Liver (tissue), 9 donors: Measurements from ENCODE around the gene MXD4. TPM values are rescaled to one million over a fixed set of nuclear protein-coding genes. Genes with fewer than 3 reads are reported as not detected.

Source experiments
- DNase-seq: peaks from one replicate; pipeline ENCODE4 v3.0.0-alpha.2; 2017; ENCODE audit warnings: low spot score
- H3K27ac ChIP-seq, 2 donors: one replicate each; pipeline ENCODE4 v1.7.0; 2013; ENCODE audit warnings: inconsistent platforms in 2 of 2, low read length in 2 of 2, control low read depth in 1 of 2, low read depth in 1 of 2, mild to moderate bottlenecking in 1 of 2
- H3K27me3 ChIP-seq, 4 donors: one replicate each; pipeline versions ENCODE4 v1.6.1 to v1.7.0; 2013; ENCODE audit warnings: low read length in 3 of 4, inconsistent platforms in 1 of 4, mild to moderate bottlenecking in 1 of 4, moderate library complexity in 1 of 4; ENCODE audit not compliant: control insufficient read depth in 4 of 4, insufficient read depth in 4 of 4
- H3K36me3 ChIP-seq, 4 donors: one replicate each; pipeline versions ENCODE4 v1.6.1 to v1.7.0; 2013; ENCODE audit warnings: low read length in 3 of 4, mild to moderate bottlenecking in 3 of 4, low read depth in 1 of 4, moderate library complexity in 1 of 4; ENCODE audit not compliant: control insufficient read depth in 4 of 4, insufficient read depth in 3 of 4
- H3K4me1 ChIP-seq, 4 donors: one replicate each; pipeline versions ENCODE4 v1.6.1 to v1.7.0; 2013; ENCODE audit warnings: low read length in 3 of 4, mild to moderate bottlenecking in 3 of 4, moderate library complexity in 1 of 4; ENCODE audit not compliant: control insufficient read depth in 4 of 4, insufficient read depth in 4 of 4
- H3K4me3 ChIP-seq, 3 donors: one replicate each; pipeline versions ENCODE4 v1.6.1 to v1.7.0; 2013; ENCODE audit warnings: low read length in 3 of 3, control low read depth in 1 of 3, low read depth in 1 of 3, mild to moderate bottlenecking in 1 of 3
- H3K9ac ChIP-seq, 2 donors: one replicate each; pipeline ENCODE4 v1.7.0; 2013; ENCODE audit warnings: low read length in 2 of 2, mild to moderate bottlenecking in 2 of 2, moderate library complexity in 2 of 2, control low read depth in 1 of 2, low read depth in 1 of 2
- H3K9me3 ChIP-seq, 4 donors: one replicate each; pipeline versions ENCODE4 v1.6.1 to v1.7.0; 2013; ENCODE audit warnings: low read length in 3 of 4; ENCODE audit not compliant: control insufficient read depth in 4 of 4
- ATF3 ChIP-seq: IDR thresholded peaks from 2 replicates; pipeline ENCODE4 v1.6.1; 2016; ENCODE audit warnings: antibody characterized with exemption
- EGR1 ChIP-seq, 2 donors: IDR thresholded peaks; 2 replicates each; pipeline ENCODE4 v1.6.1; 2016 to 2018; ENCODE audit warnings: antibody characterized with exemption in 2 of 2, low read depth in 2 of 2
- FOXA1 ChIP-seq: IDR thresholded peaks from 2 replicates; pipeline ENCODE4 v1.6.1; 2016; ENCODE audit warnings: antibody characterized with exemption
- FOXA2 ChIP-seq: IDR thresholded peaks from 2 replicates; pipeline ENCODE4 v1.6.1; 2016; ENCODE audit warnings: antibody characterized with exemption
- GABPA ChIP-seq, 2 donors: IDR thresholded peaks in 1 of 2; conservative IDR thresholded peaks in 1 of 2; 2 replicates each; pipeline ENCODE4 v1.6.1; 2016; ENCODE audit warnings: antibody characterized with exemption in 2 of 2, mild to moderate bottlenecking in 1 of 2, moderate library complexity in 1 of 2
- HNF4A ChIP-seq, 2 donors: conservative IDR thresholded peaks; 2 replicates each; pipeline ENCODE4 v1.6.1; 2016; ENCODE audit warnings: antibody characterized with exemption in 2 of 2, mild to moderate bottlenecking in 2 of 2
- HNF4G ChIP-seq: IDR thresholded peaks from 2 replicates; pipeline ENCODE4 v1.6.1; 2016; ENCODE audit warnings: antibody characterized with exemption
- JUND ChIP-seq, 2 donors: IDR thresholded peaks; 2 replicates each; pipeline ENCODE4 v1.6.1; 2016; ENCODE audit warnings: antibody characterized with exemption in 2 of 2
- NR2F2 ChIP-seq: IDR thresholded peaks from 2 replicates; pipeline ENCODE4 v1.6.1; 2016; ENCODE audit warnings: antibody characterized with exemption
- RAD21 ChIP-seq, 2 donors: IDR thresholded peaks; 2 replicates each; pipeline ENCODE4 v1.6.1; 2016; ENCODE audit warnings: antibody characterized with exemption in 2 of 2, mild to moderate bottlenecking in 2 of 2
- REST ChIP-seq: IDR thresholded peaks from 2 replicates; pipeline ENCODE4 v1.6.1; 2016; ENCODE audit warnings: antibody characterized with exemption, mild to moderate bottlenecking
- RXRA ChIP-seq, 2 donors: IDR thresholded peaks; 2 replicates each; pipeline ENCODE4 v1.6.1; 2017 to 2018; ENCODE audit warnings: antibody characterized with exemption in 2 of 2, mild to moderate bottlenecking in 1 of 2
- SP1 ChIP-seq: IDR thresholded peaks from 2 replicates; pipeline ENCODE4 v1.6.1; 2018; ENCODE audit warnings: antibody characterized with exemption, mild to moderate bottlenecking
- TAF1 ChIP-seq: conservative IDR thresholded peaks from 2 replicates; pipeline ENCODE4 v1.6.1; 2016; ENCODE audit warnings: antibody characterized with exemption, mild to moderate bottlenecking
- YY1 ChIP-seq: IDR thresholded peaks from 2 replicates; pipeline ENCODE4 v1.6.1; 2016; ENCODE audit warnings: antibody characterized with exemption, mild to moderate bottlenecking
- WGBS: extraction: QIAGEN DNeasy Blood & Tissue Kit; methylation state at CpG from one replicate; pipeline ENCODE4 v1.1.7; 2013; 5-methylcytosine and 5-hydroxymethylcytosine counted together
- polyA plus RNA-seq, 2 donors: library from polyadenylated mRNA; stranded (reverse) in 1 of 2; unstranded in 1 of 2; fragments of 200-250 nt in 1 of 2; fragments of >200 nt in 1 of 2; fragmentation: Nextera tagmentation in 1 of 2; extraction: Ambion mirVana in 1 of 2; gene quantifications; one replicate each; pipeline versions ENCODE4 v1.2.1 to v1.2.3, GENCODE V29; 2013 to 2015
- total RNA-seq, 2 donors: library from RNA; depleted of rRNA; stranded (reverse); fragments of >200 nt; gene quantifications; one replicate each; pipeline ENCODE4 v1.2.3, GENCODE V29; 2014
- TF ChIP-seq, protein P1 (sequence below): fragments of 150-350 bp; IDR thresholded peaks from 2 replicates; pipeline ENCODE4 v1.5.1; 2017; ENCODE audit warnings: improper control_type of control experiment, low read depth, low read length; ENCODE audit not compliant: missing input control
- TF ChIP-seq, protein P2 (sequence below): IDR thresholded peaks from 2 replicates; pipeline ENCODE4 v1.6.1; 2016; ENCODE audit warnings: antibody characterized with exemption
- TF ChIP-seq, protein P3 (sequence below): IDR thresholded peaks from 2 replicates; pipeline ENCODE4 v1.6.1; 2016; ENCODE audit warnings: antibody characterized with exemption
- donor health status: healthy.
- donor health status: healthy.
- donor health status: healthy.
- donor health status: healthy.
- donor health status: healthy.

The MXD4 gene
- total and polyA plus RNA-seq, 4 donors, result 6.5 to 19.6 (median 15.9) TPM

GRCh38 chr4:2303686-2304320, 41.9 kb upstream of the MXD4 start:
- DNase-seq, result no peak
- no peaks in the 10 kb centered on the region for H3K4me1 ChIP-seq
- H3K27me3 ChIP-seq, result no peaks in the 10 kb centered on the region
- peaks cover 0 to 5% (median 3%) of the 10 kb centered on the region in 4 donors for H3K9me3 ChIP-seq
- WGBS, result 90% methylated on average over 31 of the region's 31 CpGs
- no peaks in the 10 kb centered on the region for H3K36me3 ChIP-seq
- no peak overlapping the region for H3K9ac ChIP-seq
- no peak overlapping the region for H3K27ac ChIP-seq
- H3K4me3 ChIP-seq, result no peak overlapping the region
- TF ChIP-seq HNF4A (conservative IDR thresholded peaks at IDR 0.05) (no peak), RAD21 (IDR thresholded peaks at IDR 0.05) (no peak), YY1 (no peak), FOXA2 (no peak), NR2F2 (no peak), HNF4G (no peak), ATF3 (no peak)
- TF ChIP-seq, protein P1, sequence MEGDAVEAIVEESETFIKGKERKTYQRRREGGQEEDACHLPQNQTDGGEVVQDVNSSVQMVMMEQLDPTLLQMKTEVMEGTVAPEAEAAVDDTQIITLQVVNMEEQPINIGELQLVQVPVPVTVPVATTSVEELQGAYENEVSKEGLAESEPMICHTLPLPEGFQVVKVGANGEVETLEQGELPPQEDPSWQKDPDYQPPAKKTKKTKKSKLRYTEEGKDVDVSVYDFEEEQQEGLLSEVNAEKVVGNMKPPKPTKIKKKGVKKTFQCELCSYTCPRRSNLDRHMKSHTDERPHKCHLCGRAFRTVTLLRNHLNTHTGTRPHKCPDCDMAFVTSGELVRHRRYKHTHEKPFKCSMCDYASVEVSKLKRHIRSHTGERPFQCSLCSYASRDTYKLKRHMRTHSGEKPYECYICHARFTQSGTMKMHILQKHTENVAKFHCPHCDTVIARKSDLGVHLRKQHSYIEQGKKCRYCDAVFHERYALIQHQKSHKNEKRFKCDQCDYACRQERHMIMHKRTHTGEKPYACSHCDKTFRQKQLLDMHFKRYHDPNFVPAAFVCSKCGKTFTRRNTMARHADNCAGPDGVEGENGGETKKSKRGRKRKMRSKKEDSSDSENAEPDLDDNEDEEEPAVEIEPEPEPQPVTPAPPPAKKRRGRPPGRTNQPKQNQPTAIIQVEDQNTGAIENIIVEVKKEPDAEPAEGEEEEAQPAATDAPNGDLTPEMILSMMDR, result no peak

GRCh38 chr4:2303121-2303685, 41.3 kb upstream of the MXD4 start:
- Histone ChIP-seq H3K36me3 (no peaks in the 10 kb centered on the region), H3K27me3 (no peaks in the 10 kb centered on the region), H3K9ac (no peak overlapping the region), H3K4me1 (no peaks in the 10 kb centered on the region), H3K9me3 (peaks cover 0 to 5% (median 3%) of the 10 kb centered on the region in 4 donors), H3K4me3 (no peak overlapping the region), H3K27ac (no peak overlapping the region)
- 93% methylated on average over 19 of the region's 19 CpGs for WGBS
- no peak for DNase-seq
- TF ChIP-seq JUND (IDR thresholded peaks at IDR 0.05) (no peak), RXRA (IDR thresholded peaks at IDR 0.05) (no peak), GABPA (IDR thresholded peaks at IDR 0.05 in 1 of 2, conservative IDR thresholded peaks at IDR 0.05 in 1 of 2) (no peak), TAF1 (no peak), YY1 (no peak), RAD21 (IDR thresholded peaks at IDR 0.05) (no peak), FOXA2 (no peak), REST (no peak), HNF4A (conservative IDR thresholded peaks at IDR 0.05) (no peak), NR2F2 (no peak), EGR1 (IDR thresholded peaks at IDR 0.05; ENCODE audit: low read depth in 2 of 2) (no peak), HNF4G (no peak), SP1 (no peak), ATF3 (no peak), FOXA1 (no peak)
- TF ChIP-seq, protein P2, sequence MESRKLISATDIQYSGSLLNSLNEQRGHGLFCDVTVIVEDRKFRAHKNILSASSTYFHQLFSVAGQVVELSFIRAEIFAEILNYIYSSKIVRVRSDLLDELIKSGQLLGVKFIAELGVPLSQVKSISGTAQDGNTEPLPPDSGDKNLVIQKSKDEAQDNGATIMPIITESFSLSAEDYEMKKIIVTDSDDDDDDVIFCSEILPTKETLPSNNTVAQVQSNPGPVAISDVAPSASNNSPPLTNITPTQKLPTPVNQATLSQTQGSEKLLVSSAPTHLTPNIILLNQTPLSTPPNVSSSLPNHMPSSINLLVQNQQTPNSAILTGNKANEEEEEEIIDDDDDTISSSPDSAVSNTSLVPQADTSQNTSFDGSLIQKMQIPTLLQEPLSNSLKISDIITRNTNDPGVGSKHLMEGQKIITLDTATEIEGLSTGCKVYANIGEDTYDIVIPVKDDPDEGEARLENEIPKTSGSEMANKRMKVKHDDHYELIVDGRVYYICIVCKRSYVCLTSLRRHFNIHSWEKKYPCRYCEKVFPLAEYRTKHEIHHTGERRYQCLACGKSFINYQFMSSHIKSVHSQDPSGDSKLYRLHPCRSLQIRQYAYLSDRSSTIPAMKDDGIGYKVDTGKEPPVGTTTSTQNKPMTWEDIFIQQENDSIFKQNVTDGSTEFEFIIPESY, result no peak
- TF ChIP-seq, protein P3, sequence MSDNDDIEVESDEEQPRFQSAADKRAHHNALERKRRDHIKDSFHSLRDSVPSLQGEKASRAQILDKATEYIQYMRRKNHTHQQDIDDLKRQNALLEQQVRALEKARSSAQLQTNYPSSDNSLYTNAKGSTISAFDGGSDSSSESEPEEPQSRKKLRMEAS, result no peak
- TF ChIP-seq, protein P1, result no peak
